ENCODE results near the gene TTC16.

TTC16 gene

DNA sequence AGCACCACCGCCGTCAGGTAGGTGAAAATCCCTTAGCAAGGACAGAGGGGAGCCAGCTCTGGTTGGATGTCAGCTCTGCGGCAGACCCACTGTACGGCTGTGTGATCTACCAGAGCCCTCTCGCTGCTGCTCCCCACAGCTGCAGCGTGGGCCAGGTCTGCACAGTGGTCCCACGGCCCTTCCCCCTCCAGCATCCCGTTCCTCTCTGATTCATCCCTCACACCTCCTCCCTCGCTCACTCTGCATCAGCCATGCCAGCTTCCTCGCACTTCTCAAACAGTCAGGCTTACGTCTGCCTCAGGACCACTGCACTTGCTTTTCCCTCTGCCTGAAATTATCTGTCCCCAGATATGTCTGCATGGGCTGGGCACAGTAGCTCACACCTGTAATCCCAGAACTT is 35.7 kb upstream of the TTC16 start:
- no peak overlapping the region for H3K4me3 ChIP-seq (ENCODE audit: low read depth, low read length)
- DNase-seq (ENCODE audit: low read depth): no peak
- TF ChIP-seq, protein P1, sequence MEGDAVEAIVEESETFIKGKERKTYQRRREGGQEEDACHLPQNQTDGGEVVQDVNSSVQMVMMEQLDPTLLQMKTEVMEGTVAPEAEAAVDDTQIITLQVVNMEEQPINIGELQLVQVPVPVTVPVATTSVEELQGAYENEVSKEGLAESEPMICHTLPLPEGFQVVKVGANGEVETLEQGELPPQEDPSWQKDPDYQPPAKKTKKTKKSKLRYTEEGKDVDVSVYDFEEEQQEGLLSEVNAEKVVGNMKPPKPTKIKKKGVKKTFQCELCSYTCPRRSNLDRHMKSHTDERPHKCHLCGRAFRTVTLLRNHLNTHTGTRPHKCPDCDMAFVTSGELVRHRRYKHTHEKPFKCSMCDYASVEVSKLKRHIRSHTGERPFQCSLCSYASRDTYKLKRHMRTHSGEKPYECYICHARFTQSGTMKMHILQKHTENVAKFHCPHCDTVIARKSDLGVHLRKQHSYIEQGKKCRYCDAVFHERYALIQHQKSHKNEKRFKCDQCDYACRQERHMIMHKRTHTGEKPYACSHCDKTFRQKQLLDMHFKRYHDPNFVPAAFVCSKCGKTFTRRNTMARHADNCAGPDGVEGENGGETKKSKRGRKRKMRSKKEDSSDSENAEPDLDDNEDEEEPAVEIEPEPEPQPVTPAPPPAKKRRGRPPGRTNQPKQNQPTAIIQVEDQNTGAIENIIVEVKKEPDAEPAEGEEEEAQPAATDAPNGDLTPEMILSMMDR (conservative IDR thresholded peaks at IDR 0.05; ENCODE audit: low read depth, low read length): no peak

DNA sequence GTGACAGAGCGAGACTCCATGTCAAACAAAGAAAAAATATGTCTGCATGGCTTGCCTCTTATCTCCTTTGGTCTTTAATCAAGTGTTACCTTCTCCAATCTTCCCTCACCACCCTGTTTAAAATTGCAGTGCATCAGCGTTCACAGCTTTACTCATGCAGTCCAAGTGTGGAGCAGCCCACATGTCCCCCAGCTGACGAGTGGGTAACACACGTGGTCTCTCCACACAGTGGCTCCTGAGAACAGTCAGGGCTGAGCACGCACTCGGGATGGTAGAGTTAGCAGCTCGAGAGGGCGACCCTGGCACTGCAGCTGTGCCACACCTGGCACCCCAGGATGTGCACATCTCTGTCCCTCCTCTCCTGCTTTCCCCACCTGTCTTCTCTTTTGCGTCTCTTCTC is 35.0 kb upstream of the TTC16 start:
- TF ChIP-seq, protein P1 (conservative IDR thresholded peaks at IDR 0.05; ENCODE audit: low read depth, low read length): no peak
- no peak for DNase-seq (ENCODE audit: low read depth)
- no peak overlapping the region for H3K4me3 ChIP-seq (ENCODE audit: low read depth, low read length)

DNA sequence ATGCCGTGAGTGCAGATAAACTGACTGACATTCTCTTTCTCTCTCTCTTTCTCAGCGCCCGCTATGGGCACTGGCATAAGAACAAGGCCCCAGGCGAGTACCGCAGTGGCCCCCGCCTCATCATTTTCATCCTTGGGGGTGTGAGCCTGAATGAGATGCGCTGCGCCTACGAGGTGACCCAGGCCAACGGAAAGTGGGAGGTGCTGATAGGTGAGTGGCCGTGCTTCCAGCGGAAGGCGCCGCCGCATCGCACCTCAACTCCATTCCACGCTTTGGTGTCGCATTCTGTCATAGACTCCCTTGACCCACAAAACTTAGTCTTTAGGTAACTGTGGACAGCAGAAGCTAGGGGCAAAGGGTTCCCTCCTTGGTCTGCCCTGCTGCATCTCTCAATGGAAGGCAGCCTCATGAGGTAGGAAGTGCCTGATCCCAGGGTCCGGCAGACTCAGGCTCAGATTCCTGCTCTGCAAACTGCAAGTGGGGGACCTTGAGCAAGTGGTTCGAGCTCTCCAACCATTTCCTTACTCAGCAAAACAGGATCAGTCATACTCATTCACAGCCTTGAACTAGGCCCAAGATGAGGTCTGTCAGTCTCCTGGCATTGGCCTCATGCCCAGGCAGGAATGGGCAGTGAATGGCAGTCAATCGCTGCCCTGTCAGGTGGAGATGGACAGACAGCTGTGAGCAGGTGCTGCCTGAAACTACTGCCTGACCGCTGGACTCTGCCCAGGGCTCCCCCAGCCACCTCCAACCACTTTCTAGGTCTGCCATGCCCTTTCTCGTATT is 33.3 kb upstream of the TTC16 start:
- TF ChIP-seq, protein P1 (conservative IDR thresholded peaks at IDR 0.05; ENCODE audit: low read depth, low read length): no peak
- no peak overlapping the region for H3K4me3 ChIP-seq (ENCODE audit: low read depth, low read length)
- no peak for DNase-seq (ENCODE audit: low read depth)

DNA sequence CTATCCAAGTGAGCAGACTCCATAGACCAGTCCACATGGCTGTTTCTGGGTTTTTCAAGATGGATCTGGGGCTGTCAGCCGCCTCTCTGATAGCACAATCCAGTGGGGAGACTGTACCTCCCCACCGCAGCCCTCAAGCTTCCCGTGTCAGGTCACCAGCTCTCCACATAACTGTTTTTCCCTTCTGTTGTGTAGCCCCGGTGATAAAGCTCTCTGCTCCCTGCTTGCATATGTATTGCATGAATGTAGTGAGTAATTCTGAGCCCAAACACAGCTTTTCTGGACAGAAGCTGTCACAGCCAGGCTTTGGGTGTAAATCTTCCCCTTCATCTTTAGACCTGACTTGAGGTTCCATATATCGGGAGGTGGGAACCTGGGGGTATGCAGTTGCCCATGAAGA is 32.2 kb upstream of the TTC16 start:
- TF ChIP-seq, protein P1 (conservative IDR thresholded peaks at IDR 0.05; ENCODE audit: low read depth, low read length): no peak
- H3K4me3 ChIP-seq (ENCODE audit: low read depth, low read length): no peak overlapping the region
- DNase-seq (ENCODE audit: low read depth): peak; percentile 80

DNA sequence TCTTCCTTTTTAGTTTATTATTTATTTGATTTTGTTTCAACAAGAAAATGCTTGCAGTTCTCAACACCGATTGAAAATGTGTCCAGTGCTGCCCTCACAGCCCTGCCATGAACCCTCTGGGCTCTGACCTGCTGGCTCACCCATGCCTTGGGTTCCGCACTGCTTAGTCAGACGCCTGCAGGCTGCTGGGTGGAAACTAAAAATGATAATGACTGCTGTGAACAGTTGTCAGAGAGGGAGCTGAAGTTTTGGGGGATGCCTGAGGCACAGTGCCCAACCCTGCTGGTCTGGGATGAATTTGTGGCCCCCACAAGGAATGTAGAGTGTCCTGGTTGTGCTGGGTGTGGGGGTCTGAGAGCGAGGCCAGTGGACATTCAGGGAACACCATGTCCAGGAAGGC is 31.3 kb upstream of the TTC16 start:
- TF ChIP-seq, protein P1 (conservative IDR thresholded peaks at IDR 0.05; ENCODE audit: low read depth, low read length): no peak
- DNase-seq (ENCODE audit: low read depth): peak; percentile 56
- H3K4me3 ChIP-seq (ENCODE audit: low read depth, low read length): no peak overlapping the region

DNA sequence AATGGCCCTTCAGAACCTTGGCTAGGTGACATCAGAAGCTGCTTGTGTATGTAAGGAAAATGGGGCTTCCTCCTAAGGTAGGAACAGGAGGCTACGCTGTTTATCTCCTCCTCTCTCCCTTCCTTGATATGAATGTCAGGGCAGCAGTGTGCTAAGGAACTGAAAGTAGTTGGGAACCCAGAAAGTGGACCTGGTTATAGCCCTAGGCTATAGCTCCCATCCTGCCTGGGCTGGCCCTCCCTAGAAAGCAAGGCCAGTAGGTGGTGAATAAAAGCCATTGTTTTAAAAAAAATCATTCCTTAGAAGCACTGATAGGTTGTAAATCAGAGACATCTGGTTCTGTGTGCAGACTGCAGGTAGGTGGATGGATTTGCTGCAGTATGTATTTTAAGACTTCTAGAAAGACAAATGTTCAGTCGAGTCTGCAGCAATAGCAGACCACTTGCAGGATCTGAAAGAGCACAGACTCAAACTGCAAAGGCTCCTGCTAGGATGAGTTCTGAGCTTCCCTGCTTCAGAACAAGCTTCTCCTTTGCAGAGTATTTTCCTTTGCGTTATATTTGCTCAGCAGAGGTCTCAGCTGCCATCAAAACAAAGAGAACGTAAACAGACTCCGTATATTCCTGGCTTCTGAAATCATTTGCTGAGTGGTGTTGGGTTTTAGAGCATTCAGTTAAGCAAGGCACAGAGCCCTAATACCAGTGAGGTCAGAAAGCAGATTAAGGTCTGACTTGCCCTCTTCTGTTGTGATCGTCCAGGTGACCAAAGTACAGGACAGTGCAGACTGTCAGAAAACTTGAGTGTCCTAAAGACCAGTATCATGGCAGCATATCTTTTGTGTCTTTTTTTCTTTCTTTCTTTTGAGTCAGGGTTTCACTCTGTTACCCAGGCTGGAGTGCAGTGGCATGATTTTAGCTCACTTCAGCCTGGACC is 29.2 kb upstream of the TTC16 start:
- TF ChIP-seq, protein P1 (conservative IDR thresholded peaks at IDR 0.05; ENCODE audit: low read depth, low read length): no peak
- no peak for DNase-seq (ENCODE audit: low read depth)
- H3K4me3 ChIP-seq (ENCODE audit: low read depth, low read length): no peak overlapping the region

Measured in choroid plexus epithelial cell (primary cell).